ENCODE data around the gene LAMTOR1.

DNA sequence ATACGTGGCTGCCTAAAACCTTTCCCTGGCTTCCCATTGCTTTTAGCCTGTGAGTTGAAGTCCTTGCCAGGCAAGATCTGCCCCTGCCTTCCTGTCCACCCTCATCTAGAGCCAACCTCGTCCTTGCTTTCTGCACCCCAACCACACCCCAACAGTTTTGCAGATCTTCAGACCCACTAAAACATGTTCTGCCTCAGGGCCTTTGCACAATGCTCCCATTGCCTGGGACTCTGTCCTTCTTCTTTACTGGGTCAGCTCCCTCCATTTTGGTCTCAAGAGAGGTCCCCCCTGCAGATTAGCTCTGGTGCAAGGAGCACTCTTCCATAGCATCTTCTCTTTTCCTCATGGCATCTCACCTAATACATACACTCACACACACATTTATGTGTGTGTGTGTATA is 17.8 kb upstream of the LAMTOR1 start:
- TF ChIP-seq, protein P1, sequence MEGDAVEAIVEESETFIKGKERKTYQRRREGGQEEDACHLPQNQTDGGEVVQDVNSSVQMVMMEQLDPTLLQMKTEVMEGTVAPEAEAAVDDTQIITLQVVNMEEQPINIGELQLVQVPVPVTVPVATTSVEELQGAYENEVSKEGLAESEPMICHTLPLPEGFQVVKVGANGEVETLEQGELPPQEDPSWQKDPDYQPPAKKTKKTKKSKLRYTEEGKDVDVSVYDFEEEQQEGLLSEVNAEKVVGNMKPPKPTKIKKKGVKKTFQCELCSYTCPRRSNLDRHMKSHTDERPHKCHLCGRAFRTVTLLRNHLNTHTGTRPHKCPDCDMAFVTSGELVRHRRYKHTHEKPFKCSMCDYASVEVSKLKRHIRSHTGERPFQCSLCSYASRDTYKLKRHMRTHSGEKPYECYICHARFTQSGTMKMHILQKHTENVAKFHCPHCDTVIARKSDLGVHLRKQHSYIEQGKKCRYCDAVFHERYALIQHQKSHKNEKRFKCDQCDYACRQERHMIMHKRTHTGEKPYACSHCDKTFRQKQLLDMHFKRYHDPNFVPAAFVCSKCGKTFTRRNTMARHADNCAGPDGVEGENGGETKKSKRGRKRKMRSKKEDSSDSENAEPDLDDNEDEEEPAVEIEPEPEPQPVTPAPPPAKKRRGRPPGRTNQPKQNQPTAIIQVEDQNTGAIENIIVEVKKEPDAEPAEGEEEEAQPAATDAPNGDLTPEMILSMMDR (IDR thresholded peaks at IDR 0.05), result no peak
- TF ChIP-seq POLR2A (IDR thresholded peaks at IDR 0.05) (no peak), EP300 (IDR thresholded peaks at IDR 0.05) (no peak), POLR2AphosphoS5 (IDR thresholded peaks at IDR 0.05) (no peak)
